NOMO-1 (cell line): Measurements from ENCODE around the gene DMAC1.

Source experiments
- DNase-seq, 2 experiments: peaks; one replicate each; lab custom pipeline; 2025; ENCODE audit not compliant: unreplicated experiment in 2 of 2; lab: John Stamatoyannopoulos, UW

Gene DMAC1, protein sequence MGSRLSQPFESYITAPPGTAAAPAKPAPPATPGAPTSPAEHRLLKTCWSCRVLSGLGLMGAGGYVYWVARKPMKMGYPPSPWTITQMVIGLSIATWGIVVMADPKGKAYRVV

DNA sequence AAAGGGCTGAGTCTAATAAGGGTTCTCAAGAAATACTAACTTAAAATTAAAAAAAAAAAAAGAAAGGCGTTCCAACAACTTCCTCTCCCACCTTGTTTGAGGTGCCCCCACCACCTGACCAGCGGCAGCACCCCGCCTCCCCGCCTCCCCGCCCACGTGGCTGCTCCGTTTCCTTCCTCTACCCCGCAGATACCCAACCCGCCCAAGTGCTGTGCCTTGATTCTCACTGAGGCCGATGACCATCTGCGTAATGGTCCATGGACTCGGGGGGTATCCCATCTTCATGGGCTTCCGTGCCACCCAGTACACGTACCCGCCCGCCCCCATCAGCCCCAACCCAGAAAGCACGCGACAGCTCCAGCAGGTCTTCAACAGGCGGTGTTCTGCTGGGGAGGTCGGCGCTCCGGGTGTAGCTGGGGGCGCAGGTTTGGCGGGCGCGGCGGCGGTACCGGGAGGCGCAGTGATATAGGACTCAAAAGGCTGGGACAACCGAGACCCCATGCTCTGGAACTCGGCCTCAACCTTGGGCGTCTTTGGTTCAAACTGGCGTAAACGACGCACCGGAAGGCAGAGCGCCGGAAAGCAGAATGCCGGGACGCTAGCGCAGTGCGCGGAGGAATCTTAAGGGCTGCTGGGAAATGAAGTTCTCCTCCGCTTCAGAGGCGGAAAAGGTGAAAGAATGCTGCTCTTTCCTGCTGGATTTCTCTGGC lies at the start of gene DMAC1:
Gene DMAC1, minus strand, starts transcription at position 545 of the 710 bp plus-strand sequence. Its CDS starts 44 bp downstream, at position 501.
- peak; percentile 21 to 26 for DNase-seq

- DNase-seq = no peak
Observed at GRCh38 chr9:7849362-7849761, 49.8 kb upstream of the DMAC1 start.

DNA sequence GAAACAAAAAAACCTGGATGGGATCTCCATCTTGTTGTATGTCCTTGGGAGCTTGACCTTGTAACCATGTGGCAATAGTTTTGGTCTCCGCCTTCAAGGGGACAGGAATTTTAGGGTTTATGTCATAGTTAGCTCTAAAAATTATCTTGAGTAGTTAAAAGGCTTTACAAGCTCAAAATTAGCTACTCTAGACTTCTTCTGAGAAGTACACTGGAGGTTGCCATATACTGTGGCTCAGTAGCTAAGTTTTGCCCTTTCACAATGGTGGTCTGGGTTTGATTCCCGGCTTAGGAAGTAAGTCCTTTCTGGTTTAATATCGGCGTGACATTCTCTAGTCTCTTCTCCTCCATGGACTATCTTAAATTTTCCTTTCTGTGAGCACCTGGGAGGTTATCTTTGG lies 48.9 kb upstream of the DMAC1 start:
- no peak for DNase-seq

DNA sequence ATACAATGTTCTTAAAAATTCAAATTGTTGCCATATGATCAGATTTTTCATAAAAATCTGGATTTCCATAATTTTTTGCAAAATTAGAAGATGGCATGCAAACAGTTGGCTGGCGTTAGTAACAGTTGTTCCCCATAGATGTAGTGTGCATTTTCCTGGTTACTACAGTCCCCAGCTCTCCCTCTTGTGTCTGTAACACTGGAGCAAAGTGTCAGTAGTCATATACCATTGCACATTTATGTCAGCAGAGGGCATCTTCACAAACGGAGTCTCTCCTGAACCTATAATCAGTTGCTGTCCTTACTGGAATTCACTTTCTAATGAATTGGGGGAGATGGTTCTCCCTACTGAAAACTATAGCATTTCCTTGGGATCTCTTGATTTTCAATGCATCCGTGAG lies 44.7 kb upstream of the DMAC1 start:
- DNase-seq = peak in 1 of 2 experiments; percentile 4

GRCh38 chr9:7841831-7842230 lies 42.3 kb upstream of the DMAC1 start:
- DNase-seq = no peak

DNA sequence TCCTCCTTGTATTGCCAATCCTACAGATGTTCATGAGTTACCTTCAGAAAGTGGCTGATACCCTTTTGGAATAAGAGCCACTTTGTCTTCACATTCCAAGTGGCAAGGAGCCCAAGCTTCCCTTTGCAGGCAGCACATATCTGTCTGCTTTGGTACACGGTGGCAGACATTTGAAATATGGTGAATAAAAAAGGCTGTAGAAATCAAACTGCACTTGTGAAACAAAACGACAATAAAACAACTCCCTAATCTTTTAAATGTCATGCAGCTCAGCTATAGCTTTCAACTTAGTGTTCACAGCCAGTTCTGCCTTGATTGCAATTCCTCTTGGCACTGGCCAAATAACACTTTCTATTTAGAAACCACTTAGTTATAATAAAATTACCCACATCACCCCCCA lies 35.0 kb upstream of the DMAC1 start:
- DNase-seq = no peak

- DNase-seq = no peak
Observed at GRCh38 chr9:7828334-7828733, 28.8 kb upstream of the DMAC1 start.

DNA sequence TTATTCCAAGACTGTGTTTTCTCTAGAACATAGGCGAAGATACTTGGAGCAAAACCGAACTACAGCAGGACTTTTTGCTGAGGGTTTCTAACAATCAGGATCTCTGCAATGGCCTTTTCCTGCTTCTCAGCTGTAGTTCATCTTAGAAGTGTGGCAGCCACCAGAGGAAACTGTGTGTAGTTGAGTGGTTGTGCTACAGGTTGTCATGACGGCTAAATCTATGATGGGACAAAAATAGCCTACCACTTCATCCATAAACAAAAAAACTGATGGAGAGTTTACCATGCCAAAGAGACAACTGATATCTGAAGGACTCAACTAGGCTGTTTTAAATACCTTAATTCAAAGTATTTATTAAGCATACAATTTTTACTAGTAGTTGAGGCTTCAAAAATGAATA lies 28.2 kb upstream of the DMAC1 start:
- no peak for DNase-seq

- no peak for DNase-seq
Observed at GRCh38 chr9:7827056-7827455, 27.5 kb upstream of the DMAC1 start.

- no peak for DNase-seq
Observed at GRCh38 chr9:7823651-7824050, 24.1 kb upstream of the DMAC1 start.

DNA sequence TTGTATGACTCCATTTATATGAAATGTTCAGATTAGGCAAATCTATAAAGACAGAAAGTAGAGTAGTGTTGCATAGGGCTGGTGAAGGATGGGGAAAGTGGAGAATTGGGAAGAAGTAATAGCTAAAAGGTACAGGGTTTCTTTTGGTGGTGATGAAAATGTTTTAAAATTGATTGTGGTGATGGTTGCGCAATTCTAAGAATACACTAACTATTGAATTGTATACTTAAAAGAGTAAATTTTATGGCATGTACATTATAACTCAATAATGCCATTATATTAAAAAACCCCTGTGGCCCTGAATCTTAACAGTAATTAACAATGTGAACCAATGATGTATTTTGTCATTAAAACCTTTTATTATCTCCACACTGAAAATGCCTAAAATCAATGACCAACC lies 20.4 kb upstream of the DMAC1 start:
- DNase-seq = no peak

GRCh38 chr9:7816021-7816420 lies 16.4 kb upstream of the DMAC1 start:
- no peak for DNase-seq

DNA sequence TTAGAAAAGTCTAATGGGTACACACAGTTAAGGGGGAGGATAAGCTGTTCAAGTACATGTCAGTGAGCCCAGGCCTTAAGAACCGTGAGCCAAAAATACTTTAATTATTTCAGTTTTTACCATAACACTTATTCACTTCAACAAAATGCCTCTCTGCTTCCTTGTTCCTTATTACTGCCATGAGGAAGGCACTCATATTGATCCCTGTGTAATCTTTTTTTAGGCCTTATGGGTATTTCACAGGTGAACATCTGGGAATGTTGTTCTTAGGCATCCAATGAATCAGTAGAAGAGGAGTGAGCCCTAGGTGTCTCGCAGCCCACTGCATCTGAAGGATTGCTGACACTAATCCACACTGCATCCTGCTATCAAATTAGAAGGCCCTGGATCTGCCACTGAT lies 13.5 kb upstream of the DMAC1 start:
- DNase-seq = no peak

GRCh38 chr9:7811677-7812076 lies 12.1 kb upstream of the DMAC1 start:
- DNase-seq = no peak

GRCh38 chr9:7802666-7803065 lies 3.1 kb upstream of the DMAC1 start:
- DNase-seq = no peak

DNA sequence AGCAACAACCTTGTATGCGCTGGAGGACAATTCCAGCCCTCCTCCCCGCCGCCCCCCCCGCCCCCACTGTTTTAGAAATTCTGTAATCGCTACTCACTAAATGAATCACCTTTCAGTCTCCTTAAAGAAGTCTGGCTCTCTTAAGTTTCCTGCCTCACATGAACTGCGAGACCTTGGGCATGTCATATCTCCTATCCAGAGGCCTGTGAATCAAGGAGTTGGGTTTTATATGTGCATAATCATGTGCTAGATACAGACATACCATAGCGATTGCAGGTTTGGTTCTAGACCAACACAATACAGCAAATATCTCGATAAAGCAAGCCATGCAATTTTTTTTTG lies 337 bp upstream of the DMAC1 start:
- no peak for DNase-seq

DNA sequence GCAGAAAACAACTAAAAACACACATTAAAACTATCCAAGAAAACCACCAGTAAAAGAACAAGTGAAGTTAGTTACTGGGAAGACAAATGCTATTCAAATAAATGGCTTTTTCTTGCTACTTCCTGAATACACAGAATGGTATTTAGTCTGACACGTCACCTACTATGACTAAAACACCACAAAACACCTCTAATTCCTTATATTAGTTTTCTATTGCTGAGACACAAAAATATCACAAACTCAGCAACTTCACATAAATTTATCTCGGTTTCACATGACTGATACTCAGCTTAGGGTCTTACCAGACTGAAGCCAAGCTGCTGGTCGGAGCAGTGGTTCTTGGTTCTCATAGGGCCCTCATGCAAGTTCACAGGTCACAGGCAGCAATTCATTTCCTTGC lies 5.4 kb downstream of the DMAC1 start:
- DNase-seq = no peak

GRCh38 chr9:7791394-7791793 lies 8.2 kb downstream of the DMAC1 start:
- DNase-seq = no peak

DNA sequence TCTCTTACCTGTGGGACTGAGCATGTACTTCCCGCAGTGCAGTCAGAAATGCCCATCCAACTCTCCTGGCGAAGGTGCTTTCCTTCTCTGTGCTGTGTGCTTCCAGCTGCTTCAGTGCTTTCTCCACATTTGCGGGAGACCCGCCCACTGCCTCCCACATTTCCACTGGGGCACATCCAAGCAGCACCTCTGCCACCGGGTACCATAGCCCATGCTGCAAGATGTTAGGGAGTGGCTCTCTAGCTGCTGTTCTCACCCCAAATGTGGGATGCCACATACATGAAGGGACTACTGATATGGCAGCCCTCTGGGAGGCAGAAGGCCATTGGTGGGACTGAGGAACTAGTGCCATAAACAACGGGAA lies 8.8 kb downstream of the DMAC1 start:
- DNase-seq = no peak

DNA sequence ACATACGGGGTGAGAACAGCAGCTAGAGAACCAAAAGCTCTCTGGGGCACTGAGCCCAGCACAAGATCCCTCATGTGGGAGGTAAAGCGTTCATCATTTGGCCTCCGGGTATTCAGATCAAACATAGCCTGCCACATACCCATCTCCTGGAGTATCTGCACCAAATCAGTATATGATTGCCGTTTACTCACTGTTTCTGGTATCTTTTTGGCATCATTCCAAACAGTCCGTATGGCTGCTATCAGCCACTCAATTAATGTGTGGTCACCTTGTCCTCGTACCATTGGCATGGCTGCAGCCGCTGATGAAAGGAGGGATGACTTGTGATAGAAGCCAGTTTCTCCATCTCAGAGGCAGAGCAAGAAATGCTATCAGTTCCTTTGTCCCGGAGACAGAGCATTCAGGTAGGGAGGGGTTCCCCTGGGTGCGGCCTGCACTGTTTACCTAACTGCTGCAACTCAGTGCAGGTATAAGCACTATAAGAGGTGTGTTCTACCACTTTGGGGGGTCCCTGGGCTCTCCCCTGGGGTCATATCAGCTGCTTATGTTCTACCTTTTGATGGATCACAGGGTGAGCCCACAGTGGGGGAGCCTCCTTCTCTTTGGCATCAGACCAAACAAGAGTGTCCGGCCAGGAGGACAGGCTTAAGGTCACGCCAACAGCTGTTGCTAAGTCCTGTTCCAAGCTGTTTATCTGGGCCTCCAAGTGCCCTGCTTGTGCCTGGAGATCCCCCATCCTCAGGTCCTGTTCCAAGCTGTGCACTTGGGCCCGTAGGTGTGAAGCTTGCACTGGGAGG lies 9.4 kb downstream of the DMAC1 start:
- no peak for DNase-seq

DNA sequence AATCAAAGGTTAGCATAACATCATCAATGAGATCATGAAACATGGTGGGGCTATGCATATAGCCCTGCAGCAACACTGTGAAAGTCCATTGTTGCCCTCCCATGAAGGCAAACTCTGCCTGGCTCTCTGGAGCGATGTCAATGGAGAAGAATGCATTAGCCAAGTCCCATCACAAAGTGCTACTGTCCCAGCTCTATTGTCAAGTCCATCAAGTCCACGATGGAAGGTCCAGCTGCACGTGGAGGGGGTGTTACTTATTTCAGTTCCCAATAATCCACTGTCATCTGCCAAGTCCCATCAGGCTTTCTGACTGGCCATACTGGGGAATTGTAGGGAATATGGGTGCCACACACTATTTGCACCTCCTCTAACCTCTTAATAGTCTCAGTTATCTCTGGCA lies 10.8 kb downstream of the DMAC1 start:
- no peak for DNase-seq

GRCh38 chr9:7785813-7786212 lies 13.8 kb downstream of the DMAC1 start:
- no peak for DNase-seq
